ENCODE measurements around the gene PALM.

GRCh38 chr19:704447-704741 lies 4.3 kb upstream of the PALM start:
- TF ChIP-seq CTCF (IDR thresholded peaks at IDR 0.05; ENCODE audit: low read depth, low read length) (no peak), EZH2phosphoT487 (IDR thresholded peaks at IDR 0.05; ENCODE audit: low read depth) (no peak)

Data from OCI-LY3 (cell line).